SK-N-SH treated with all-trans-retinoic acid at 6 μM for 48 hours (cell line): ENCODE results near the gene IFT43.

Experiments used
- ARNTL ChIP-seq: fragments of 450-650 bp; formaldehyde crosslinking; IDR thresholded peaks from 2 replicates; pipeline ENCODE4 v1.5.0; 2020; ENCODE audit warnings: low read depth, mild to moderate bottlenecking, moderate library complexity, borderline replicate concordance
- BACH2 ChIP-seq: fragments of 250-450 bp; sonication (Bioruptor Pico); IDR thresholded peaks from 2 replicates; pipeline ENCODE4 v1.9.0; 2021; ENCODE audit warnings: mild to moderate bottlenecking, borderline replicate concordance
- PATZ1 ChIP-seq: fragments of 250-450 bp; sonication (Bioruptor Pico); IDR thresholded peaks from 2 replicates; pipeline ENCODE4 v1.8.0; 2020; ENCODE audit warnings: mild to moderate bottlenecking, moderate library complexity, borderline replicate concordance
- TCF4 ChIP-seq: fragments of 250-450 bp; sonication (Bioruptor Pico); IDR thresholded peaks from 2 replicates; pipeline ENCODE4 v1.8.0; 2021; ENCODE audit warnings: mild to moderate bottlenecking, moderate library complexity, borderline replicate concordance
- TOX ChIP-seq: fragments of 250-450 bp; sonication (Bioruptor Pico); IDR thresholded peaks from 2 replicates; pipeline ENCODE4 v1.8.0; 2021; ENCODE audit warnings: mild to moderate bottlenecking, moderate library complexity, borderline replicate concordance
- ZC3H10 ChIP-seq: fragments of 250-450 bp; sonication (Bioruptor Pico); IDR thresholded peaks from 2 replicates; pipeline ENCODE4 v1.5.1; 2021; ENCODE audit warnings: mild to moderate bottlenecking, moderate library complexity

DNA sequence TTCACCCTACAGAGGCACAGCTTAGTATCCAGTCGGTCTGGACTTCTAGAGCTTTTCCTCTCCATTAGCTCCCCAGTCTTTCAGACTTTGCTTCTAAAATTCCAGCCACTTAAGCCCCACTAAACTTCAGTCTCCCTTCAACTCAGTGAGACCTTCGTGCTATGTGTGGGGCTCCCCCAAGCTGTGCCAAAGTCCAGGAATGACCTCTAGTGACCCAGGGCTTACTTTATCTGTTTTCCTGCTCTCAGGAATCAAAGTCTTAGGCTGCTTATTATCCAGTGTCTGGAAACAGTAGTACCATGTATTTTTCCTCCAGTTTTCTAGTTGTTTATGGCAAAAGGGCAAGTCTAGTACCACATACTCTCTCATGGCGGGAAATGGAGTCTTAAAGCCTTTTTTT is 77.8 kb downstream of the IFT43 start:
- TF ChIP-seq ARNTL (no peak), TCF4 (CRISPR knock-in tag) (no peak), TOX (CRISPR knock-in tag) (no peak), BACH2 (CRISPR knock-in tag) (no peak), PATZ1 (CRISPR knock-in tag) (no peak), ZC3H10 (no peak)
